ENCODE data around the gene SMCHD1. TPM values are rescaled to one million over a fixed set of nuclear protein-coding genes. Genes with fewer than 3 reads are reported as not detected.
"Not testable (repeated sequence)": the region's sequence is repeated elsewhere in the genome, so short reads cannot be mapped to it uniquely, and the experiment has no call there.

Gene SMCHD1
- total RNA-seq, 1 donor from 2014 or later: 44.2 TPM

DNA sequence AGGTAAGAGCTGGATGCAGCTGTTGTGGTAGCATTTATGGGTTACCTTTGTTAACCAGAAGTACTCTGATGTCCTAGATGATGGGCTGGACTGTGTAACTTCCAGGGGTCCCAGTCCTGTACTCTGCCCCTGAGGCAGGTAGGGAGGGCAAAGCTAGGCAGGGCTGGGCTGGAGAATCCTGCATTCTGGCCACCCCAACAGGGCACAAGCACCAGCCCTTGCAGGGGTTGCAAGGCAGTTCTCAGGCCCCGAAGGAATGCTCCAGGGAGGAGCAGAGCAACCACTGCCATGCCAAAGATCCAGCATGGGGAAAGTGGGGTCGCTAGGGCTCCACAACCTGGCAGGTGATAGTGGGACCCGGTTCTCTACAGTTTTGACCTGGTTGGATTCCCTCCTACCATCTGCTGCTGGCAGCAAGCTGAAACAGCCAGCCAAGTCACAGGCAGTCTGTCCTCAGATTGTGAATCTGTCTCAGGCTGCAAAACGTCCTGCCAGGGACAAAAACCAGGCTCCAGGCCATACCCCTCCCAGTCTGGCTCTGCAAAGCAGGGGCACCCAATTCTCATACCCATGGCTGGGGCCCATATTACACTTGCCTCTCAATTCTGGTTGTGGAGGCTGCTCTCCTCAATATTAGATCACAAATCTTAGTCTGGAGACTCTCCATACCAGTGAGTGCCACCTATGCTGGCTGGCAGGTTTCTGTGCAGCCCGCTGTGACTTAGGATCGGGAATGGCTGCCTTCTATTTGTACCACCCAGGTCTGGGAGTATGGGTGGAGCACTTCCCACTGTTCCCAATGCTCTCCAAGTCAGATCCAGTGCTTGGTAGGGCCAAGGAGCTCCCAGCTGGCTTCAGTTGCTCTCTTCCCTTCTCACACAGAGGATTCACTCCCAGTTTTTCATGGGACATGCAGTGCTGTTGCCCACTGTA lies 61.1 kb downstream of the SMCHD1 start:
- no peak for DNase-seq (ENCODE audit: low read depth in 2 of 2)

GRCh38 chr18:2717407-2717806 lies 61.9 kb downstream of the SMCHD1 start:
- no peak for DNase-seq (ENCODE audit: low read depth in 2 of 2)

DNA sequence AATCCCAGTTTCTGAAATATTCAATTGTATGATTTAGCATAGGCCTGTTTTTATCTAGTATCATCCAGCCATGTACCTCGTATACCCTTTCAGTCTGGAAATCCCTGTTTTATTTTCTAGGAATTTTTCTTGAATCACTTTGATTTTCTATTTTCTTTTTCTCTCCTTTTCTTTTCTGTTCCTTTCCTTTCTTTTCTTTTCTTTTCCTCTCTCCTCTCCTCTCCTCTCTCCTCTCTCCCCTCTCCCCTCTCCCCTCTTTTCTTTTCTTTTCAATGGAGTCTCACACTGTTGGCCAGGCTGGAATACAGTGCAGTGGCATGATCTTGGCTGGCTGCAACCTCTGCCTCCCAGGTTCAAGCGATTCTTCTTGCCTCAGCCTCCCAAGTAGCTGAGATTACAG lies 63.5 kb downstream of the SMCHD1 start:
- DNase-seq (ENCODE audit: low read depth in 2 of 2): no peak

DNA sequence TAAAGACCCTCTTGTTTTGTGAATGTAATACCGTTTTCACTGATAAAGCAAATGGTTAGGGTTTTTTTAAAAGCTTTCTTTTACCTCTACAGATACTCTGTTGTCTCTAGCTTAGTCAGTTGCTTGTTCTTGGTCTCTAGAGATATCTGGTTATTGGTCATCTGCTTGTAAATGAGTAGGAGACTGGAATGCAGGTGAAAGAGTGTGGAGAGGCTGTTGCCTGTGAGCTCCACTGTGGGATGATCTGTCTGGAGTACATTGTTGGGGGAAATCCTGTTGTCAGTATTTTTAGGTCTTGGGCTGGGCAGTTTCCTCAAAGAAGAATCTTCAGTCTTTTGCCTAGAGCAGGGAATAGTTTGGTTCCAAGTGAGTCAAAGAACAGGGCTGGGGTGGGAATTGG lies 67.7 kb downstream of the SMCHD1 start:
- no peak for DNase-seq (ENCODE audit: low read depth in 2 of 2)

GRCh38 chr18:2729757-2730156 lies 74.2 kb downstream of the SMCHD1 start:
- no peak for DNase-seq (ENCODE audit: low read depth in 2 of 2)

GRCh38 chr18:2736823-2737222 lies 81.3 kb downstream of the SMCHD1 start:
- DNase-seq (ENCODE audit: low read depth in 2 of 2): no peak

DNA sequence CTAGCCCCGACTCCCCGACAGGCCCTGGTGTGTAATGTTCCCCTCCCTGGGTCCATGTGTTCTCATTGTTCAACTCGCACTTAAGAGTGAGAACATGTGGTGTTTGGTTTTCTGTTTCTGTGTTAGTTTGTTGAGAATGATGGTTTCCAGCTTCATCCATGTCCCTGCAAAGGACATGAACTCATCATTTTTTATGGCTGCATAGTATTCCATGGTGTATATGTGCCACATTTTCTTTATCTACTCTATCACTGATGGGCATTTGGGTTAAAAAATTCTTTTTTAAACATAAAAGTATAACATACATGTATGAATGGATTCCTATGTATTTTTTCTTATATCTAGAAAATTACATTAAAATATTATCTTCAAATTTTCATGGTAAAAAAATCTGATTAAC lies 84.6 kb downstream of the SMCHD1 start:
- DNase-seq (ENCODE audit: low read depth in 2 of 2): not testable (repeated sequence)

DNA sequence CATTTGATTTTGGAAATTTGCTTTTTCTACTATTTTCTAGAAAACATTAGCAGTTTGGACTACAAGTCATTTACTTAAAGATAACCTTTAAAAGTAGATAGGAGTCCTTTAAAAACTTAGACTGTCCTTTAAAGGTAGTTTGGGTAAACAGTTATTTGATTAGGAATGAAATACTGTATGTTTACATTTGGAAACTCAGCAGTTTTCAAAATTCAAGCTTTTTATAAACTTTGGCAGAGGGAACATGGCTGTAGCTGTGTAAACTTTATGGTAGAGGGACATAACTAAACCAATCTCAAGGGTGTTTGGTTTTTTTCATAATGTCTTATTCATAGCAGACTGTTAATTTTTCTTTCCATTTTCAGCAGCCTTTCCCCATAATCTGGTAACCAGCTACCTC lies 90.7 kb downstream of the SMCHD1 start:
- no peak for DNase-seq (ENCODE audit: low read depth in 2 of 2)

DNA sequence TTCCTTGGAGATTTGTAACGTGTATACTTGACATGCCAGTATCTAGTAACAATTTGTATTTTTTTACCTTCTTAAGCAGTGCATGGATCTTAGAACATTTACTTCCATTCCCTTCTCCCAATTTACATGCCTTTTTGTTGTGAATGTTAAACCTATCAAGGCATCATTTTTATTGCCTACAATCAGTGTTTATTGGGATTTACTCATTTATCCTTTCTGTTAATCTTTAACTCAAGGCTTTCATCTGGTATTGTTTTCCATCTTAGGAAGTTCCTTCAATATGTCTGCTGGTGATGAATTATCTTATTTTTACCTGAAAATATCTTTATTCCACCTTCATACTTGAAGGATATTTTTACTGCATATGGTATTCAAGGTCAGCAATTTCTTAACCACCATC lies 102.8 kb downstream of the SMCHD1 start:
- no peak for DNase-seq (ENCODE audit: low read depth in 2 of 2)

DNA sequence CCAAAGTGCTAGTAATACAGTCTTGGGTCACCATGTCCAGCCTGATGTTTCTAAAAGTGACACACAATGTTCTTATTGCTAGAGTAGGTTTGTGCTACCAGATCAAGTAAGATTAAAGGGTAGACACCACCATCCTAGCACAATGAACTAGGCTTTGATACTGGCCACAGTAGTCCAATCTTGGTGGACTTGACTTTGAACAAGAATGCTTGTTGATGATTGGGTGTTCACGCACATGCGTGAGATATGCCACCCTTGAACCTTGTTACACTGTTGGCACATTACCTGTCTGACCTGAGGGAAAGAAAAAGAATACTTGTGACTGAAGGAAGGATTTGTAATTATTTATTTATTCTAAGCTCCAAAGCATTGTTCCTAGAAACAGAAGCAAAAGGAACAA lies 119.1 kb downstream of the SMCHD1 start:
- DNase-seq (ENCODE audit: low read depth in 2 of 2): no peak

GRCh38 chr18:2776601-2777000 lies 121.1 kb downstream of the SMCHD1 start:
- DNase-seq (ENCODE audit: low read depth in 2 of 2): peak in 1 of 2 donors; percentile 90

DNA sequence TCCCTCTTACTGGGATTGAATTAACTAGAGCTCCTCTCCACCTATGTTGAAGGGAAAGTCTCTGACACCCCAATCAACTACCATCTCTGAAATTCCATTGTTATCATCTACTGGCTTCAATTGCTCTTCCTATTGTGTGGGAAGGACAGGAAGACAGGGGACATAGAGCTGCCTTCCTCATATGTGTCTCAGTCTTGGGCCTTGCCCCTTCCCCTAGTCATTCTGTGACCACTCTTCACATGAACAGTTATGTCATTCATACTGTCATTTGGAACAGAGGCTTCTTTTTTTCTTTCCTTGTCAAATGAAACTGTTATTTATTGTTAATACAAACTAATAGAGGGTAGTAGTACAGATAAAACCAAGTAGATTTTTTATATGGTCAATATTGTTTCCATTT lies 121.7 kb downstream of the SMCHD1 start:
- DNase-seq (ENCODE audit: low read depth in 2 of 2): peak in 1 of 2 donors; percentile 5

GRCh38 chr18:2780750-2781149 lies 125.2 kb downstream of the SMCHD1 start:
- DNase-seq (ENCODE audit: low read depth in 2 of 2): no peak

- no peak for DNase-seq (ENCODE audit: low read depth in 2 of 2)
Measured at GRCh38 chr18:2787225-2787624, 131.7 kb downstream of the SMCHD1 start.

- DNase-seq (ENCODE audit: low read depth in 2 of 2): no peak
Measured at GRCh38 chr18:2792395-2792794, 136.9 kb downstream of the SMCHD1 start.

- DNase-seq (ENCODE audit: low read depth in 2 of 2): no peak
Measured at GRCh38 chr18:2794159-2794558, 138.6 kb downstream of the SMCHD1 start.

- DNase-seq (ENCODE audit: low read depth in 2 of 2): no peak
Measured at GRCh38 chr18:2797951-2798350, 142.4 kb downstream of the SMCHD1 start.

GRCh38 chr18:2799369-2799768 lies 143.8 kb downstream of the SMCHD1 start:
- DNase-seq (ENCODE audit: low read depth in 2 of 2): no peak

DNA sequence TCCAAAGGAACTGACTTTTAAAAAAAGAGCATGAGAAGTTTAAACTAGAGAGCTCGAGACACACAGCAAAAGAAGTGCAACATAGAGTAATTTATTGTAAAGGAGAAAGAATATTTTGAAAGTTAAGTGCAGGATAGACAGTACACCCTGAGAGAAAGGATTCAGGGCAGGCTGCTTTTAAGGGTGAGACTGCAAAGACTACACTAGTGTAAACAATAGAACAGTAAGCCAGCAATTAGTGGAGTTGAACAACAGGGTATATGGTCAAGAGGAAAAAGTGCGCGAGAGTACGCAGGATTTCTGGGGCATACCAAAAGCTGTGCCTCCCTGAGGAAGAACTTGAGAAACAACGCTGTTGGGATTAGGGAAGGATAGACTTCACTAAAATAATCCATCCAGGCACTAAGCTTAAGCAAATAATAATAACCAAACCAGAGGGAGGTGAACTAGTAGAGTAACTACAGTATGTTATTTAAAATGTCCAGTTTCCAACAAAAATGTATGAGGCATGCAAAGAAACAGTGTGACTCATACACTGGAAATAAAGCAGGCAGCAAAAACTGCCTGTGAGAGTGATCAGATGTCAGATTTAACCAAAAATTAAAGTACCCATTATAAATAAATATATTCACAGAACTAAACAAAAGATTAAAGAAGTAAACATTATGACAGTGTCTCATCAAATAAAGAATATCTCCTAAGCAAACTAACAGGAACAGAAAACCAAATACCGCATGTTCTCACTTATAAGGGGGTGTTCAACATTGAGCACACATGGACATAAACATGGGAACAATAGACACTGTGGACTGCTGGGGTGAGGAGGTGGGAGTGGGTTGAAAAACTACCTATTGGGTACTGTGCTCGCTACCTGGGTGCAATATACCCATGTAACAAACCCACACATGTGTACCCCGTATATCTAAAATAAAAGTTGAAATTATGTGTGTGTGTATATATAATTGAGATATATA lies 150.7 kb downstream of the SMCHD1 start:
- DNase-seq (ENCODE audit: low read depth in 2 of 2): no peak

GRCh38 chr18:2808640-2809039 lies 153.1 kb downstream of the SMCHD1 start:
- not testable (repeated sequence) for DNase-seq (ENCODE audit: low read depth in 2 of 2)

DNA sequence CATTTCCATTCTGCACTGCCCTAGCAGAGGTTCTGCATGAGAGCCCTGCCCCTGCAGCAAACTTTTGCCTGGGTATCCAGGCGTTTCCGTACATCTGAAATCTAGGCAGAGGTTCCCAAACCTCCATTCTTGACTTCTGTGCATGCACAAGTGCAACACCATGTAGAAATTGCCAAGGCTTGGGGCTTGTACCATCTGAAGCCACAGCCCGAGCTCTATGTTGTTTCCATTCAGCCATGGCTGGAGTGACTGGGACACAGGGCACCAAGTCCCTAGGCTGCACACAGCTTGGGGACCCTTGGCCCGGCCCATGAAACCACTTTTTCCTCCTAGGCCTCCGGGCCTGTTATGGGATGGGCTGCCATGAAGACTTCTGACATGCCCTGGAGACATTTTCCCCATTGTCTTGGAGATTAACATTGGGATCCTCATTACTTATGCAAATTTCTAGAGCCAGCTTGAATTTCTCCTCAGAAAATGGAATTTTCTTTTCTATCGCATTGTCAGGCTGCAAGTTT lies 154.2 kb downstream of the SMCHD1 start:
- DNase-seq (ENCODE audit: low read depth in 2 of 2): not testable (repeated sequence)

DNA sequence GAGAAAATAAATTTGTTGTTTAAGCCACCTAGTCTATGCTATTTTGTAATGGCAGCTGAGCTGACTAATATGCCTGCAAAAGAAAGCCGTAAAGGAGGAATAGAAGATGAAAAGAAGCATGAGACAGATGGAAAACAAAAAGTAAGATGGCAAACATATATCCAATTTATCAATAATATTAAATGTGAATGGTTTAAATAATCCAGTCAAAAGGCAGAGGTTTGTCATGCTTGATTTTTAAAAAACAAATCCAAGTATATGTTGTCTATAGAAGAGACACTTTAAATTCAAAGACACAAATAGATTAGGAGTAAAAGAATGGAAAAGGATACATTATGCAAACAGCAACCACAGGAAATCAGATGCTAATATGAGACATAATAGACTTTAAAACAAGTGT lies 155.9 kb downstream of the SMCHD1 start:
- DNase-seq (ENCODE audit: low read depth in 2 of 2): no peak

Data from dermis microvascular lymphatic vessel endothelial cell (primary cell).